Colonic mucosa (tissue), 4 donors: ENCODE measurements around the gene CFAP73. TPM values are rescaled to one million over a fixed set of nuclear protein-coding genes. Genes with fewer than 3 reads are reported as not detected.

Experiments used
- DNase-seq: peaks from one replicate; pipeline ENCODE4 v3.0.0-alpha.2; 2020
- H3K27ac ChIP-seq: fragments of 200-600 bp; one replicate; pipeline ENCODE4 v1.8.0; 2021
- H3K27me3 ChIP-seq: fragments of 200-600 bp; one replicate; pipeline ENCODE4 v1.8.0; 2021
- H3K36me3 ChIP-seq: fragments of 200-600 bp; one replicate; pipeline ENCODE4 v1.8.0; 2021
- H3K4me1 ChIP-seq: fragments of 200-600 bp; one replicate; pipeline ENCODE4 v1.8.0; 2021; ENCODE audit warnings: mild to moderate bottlenecking
- H3K4me3 ChIP-seq: fragments of 200-600 bp; one replicate; pipeline ENCODE4 v1.8.0; 2021
- H3K9ac ChIP-seq, 2 donors: one replicate each; pipeline ENCODE4 v1.7.0; 2013; ENCODE audit warnings: control low read depth in 2 of 2, low read depth in 2 of 2, low read length in 2 of 2
- H3K9me3 ChIP-seq: fragments of 200-600 bp; one replicate; pipeline ENCODE4 v1.8.0; 2021
- intact Hi-C: fragments of 100-400 bp; cut with DNase I; formaldehyde crosslinking; loops from one replicate; pipeline ENCODE4 v1.14.1; 2022
- total RNA-seq, 2 donors: library from RNA; stranded (reverse); fragmentation: NEBNext Ultra II Directional in 1 of 2; extraction: Animal tissue kit (Norgen Biotek cat#: 25700) in 1 of 2; gene quantifications; one replicate each; pipeline ENCODE4 v1.2.1, GENCODE V29; 2021
- TF ChIP-seq, protein P1 (sequence below): fragments of 200-600 bp; IDR thresholded peaks from one replicate; pipeline ENCODE4 v1.8.0; 2022; ENCODE audit warnings: antibody characterized with exemption, mild to moderate bottlenecking
- donor health status: healthy.
- donor health status: DM: no; HTN: no; CAD: no.
- donor health status: DM: no; HTN: no; CAD: no.

Gene CFAP73
- total RNA-seq, 2 donors from 2014 or later = 0.20 TPM; not detected in 1

DNA sequence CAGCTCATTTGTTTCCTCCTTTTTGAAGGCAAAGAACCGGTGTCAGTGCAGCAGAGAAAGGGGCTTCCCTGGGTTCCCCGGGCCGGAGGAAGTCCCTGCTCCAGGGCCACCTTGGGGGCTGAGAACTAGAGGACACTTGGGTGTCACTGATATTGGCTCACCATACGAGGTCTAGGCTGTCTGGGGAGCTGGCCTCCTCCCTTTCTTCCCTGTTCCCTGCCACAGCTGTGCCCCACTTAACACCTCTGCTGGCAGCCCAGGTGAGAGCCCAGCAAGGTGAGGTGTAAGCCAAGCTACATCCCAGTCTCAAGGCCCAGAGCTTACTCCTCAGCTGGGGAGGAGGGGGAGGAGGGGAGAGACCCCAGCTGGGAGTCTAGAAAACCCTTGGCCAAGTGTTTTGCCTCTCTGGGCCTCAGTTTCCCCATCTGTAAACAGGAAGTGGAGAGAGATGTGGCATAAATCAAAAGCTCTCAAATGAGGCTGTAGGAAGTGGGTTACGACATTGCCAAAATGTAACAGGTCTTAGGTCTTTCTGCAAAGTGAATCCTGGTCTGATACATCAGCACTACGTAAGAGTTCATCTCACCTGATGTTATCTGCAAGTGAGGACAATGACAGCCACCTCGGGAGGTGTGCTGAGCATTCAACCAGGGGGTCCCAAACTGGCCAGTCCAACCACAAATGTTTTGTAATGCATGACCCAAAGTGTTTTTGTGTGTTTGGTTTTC is 39.5 kb upstream of the CFAP73 start:
- Histone ChIP-seq H3K36me3 (no peaks in the 10 kb centered on the region), H3K4me3 (no peak overlapping the region), H3K9me3 (no peaks in the 10 kb centered on the region), H3K27me3 (no peaks in the 10 kb centered on the region), H3K27ac (no peak overlapping the region), H3K4me1 (no peaks in the 10 kb centered on the region), H3K9ac (no peak overlapping the region)
- intact Hi-C loops = no loop called here
- TF ChIP-seq, protein P1, sequence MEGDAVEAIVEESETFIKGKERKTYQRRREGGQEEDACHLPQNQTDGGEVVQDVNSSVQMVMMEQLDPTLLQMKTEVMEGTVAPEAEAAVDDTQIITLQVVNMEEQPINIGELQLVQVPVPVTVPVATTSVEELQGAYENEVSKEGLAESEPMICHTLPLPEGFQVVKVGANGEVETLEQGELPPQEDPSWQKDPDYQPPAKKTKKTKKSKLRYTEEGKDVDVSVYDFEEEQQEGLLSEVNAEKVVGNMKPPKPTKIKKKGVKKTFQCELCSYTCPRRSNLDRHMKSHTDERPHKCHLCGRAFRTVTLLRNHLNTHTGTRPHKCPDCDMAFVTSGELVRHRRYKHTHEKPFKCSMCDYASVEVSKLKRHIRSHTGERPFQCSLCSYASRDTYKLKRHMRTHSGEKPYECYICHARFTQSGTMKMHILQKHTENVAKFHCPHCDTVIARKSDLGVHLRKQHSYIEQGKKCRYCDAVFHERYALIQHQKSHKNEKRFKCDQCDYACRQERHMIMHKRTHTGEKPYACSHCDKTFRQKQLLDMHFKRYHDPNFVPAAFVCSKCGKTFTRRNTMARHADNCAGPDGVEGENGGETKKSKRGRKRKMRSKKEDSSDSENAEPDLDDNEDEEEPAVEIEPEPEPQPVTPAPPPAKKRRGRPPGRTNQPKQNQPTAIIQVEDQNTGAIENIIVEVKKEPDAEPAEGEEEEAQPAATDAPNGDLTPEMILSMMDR = no peak
- no peak for DNase-seq

DNA sequence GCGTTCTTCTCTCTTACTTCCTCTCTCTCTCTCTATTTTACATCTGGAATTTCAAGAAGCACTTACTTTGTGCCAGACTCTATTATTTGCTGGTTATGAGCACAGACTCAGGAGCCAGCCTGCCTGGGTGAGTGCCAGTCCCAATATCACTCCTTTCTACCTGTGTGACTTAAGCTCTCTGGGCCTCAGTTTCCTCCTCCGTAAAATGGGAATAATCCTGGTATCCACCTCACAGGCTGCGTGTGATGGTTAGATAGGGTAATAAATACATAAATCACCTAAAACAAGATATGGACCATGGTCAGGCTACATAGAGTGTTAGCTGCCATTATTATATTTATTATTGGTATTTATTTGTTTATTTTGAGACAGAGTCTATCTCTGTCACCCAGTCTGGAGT is 38.3 kb upstream of the CFAP73 start:
- Histone ChIP-seq H3K27ac (no peak overlapping the region), H3K36me3 (no peaks in the 10 kb centered on the region), H3K9ac (no peak overlapping the region), H3K4me3 (no peak overlapping the region), H3K4me1 (no peaks in the 10 kb centered on the region), H3K9me3 (no peaks in the 10 kb centered on the region), H3K27me3 (no peaks in the 10 kb centered on the region)
- no peak for DNase-seq
- TF ChIP-seq, protein P1 = no peak
- intact Hi-C loops = no loop called here

DNA sequence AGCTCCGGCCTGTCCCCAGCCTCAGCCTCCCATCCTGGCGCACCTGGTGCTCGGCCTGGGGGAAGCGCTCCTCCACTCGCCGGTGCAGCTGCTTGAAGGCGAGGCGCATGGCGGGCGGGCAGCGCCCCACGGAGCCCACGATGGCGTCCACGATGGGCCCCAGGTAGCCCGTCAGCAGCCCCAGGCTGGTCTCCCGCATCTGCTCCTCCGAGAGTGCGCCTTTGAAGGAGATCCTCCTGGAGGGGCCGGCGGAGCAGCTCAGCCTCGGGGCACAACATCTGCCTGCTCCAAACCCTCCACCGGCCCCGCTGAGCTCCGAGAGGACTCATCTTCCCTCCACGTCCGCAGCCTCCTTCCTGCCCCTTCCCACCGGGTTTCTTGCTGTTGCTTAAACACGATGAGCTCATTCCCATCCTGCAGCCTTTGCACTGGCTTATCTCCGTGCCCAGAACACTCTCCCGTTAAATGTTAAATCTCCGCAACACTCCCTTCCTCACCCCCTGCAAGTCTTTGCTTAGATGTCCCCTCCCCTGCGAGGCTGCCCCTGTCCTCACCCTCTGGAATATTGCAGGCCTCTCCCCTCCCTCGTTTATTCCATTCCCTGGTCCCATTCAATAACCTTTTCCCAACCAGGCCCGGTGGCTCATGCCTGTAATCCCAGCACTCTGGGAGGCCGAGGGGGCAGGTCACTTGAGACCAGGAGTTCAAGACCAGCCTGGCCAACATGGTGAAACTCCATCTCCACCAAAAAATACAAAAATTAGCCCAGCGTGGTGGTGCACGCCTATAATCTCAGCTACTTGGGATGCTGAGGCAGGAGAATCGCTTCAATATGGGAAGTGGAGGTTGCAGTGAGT is 37.3 kb upstream of the CFAP73 start:
- no peak for DNase-seq
- Histone ChIP-seq H3K36me3 (no peaks in the 10 kb centered on the region), H3K27me3 (no peaks in the 10 kb centered on the region), H3K4me3 (no peak overlapping the region), H3K27ac (no peak overlapping the region), H3K4me1 (no peaks in the 10 kb centered on the region), H3K9ac (no peak overlapping the region), H3K9me3 (no peaks in the 10 kb centered on the region)
- TF ChIP-seq, protein P1 = no peak
- intact Hi-C loops = no loop called here

DNA sequence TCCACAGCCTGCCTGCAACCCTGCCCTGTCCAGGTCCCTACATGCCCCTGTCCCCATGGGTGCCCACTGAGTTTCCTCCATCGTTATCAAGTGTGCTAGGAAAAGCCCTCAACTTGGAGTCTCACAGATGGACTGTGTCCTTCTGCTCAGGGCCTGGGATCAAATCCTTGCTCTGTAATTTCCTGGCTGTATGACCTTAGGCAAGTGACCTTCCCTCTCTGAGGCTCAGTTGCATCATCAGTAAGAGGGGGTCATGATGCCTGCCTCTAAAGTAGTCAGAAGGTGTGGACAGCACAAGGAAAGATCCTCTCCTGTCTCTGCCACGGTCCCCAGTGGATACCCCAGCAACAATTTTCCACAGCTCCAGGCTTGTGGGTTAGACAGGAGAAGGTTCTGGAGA is 36.1 kb upstream of the CFAP73 start:
- DNase-seq = no peak
- H3K9ac ChIP-seq = no peak overlapping the region
- H3K36me3 ChIP-seq = no peaks in the 10 kb centered on the region
- no peak overlapping the region for H3K27ac ChIP-seq
- intact Hi-C loops = no loop called here
- no peaks in the 10 kb centered on the region for H3K4me1 ChIP-seq
- H3K9me3 ChIP-seq = no peaks in the 10 kb centered on the region
- TF ChIP-seq, protein P1 = no peak
- H3K4me3 ChIP-seq = no peak overlapping the region
- no peaks in the 10 kb centered on the region for H3K27me3 ChIP-seq

DNA sequence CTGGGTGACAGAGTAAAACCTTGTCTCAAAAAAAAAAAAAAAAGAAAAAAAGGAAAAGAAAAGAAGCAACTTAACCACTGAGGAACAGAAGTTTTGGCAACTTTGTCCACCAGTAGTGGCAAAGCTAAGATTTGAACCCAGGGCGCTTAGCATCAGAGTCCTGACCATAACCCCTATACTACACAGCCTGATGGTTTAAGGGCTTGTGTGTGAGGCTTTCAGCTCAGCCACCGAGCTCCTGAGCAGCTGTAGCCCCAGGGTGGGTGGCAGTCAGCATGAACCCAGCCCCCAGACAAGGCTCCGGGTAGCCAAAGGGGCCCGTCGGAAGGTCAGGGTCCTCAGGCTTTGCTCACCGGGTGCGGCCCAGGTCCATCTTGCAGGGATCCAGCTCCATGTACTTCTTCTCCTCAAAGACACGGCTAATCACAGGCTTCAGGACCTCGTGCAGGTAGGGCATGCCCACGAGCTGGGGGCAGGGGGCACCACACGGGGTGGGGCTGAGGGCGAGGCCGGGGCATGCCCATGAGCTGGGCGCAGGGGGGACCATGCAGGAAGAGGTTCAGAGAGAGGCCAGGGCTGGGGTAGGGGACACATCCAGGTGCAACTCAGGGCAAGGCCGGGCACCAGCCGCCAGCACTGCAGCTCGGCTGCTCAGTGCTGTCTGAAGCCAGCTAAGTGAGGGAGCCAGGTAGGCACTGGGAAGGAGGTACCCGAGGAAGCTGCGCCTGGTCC is 34.9 kb upstream of the CFAP73 start:
- H3K27ac ChIP-seq = no peak overlapping the region
- H3K4me3 ChIP-seq = no peak overlapping the region
- H3K9ac ChIP-seq = no peak overlapping the region
- no peaks in the 10 kb centered on the region for H3K27me3 ChIP-seq
- no peaks in the 10 kb centered on the region for H3K36me3 ChIP-seq
- TF ChIP-seq, protein P1 = no peak
- intact Hi-C loops = no loop called here
- no peaks in the 10 kb centered on the region for H3K4me1 ChIP-seq
- no peak for DNase-seq
- no peaks in the 10 kb centered on the region for H3K9me3 ChIP-seq
